ENCODE measurements around the gene RREB1. TPM values are rescaled to one million over a fixed set of nuclear protein-coding genes. Genes with fewer than 3 reads are reported as not detected.
A peak's percentile ranks its signal among the peaks of the same experiment; 100 is the strongest.

The RREB1 gene
- total RNA-seq, 1 donor from 2014 or later: 67.7 TPM

- no peak for ATAC-seq (ENCODE audit: low read depth)
- DNase-seq: no peak
- Mint-ChIP-seq H3K36me3 (ENCODE audit: low read depth) (no peaks in the 10 kb centered on the region), H3K27me3 (no peaks in the 10 kb centered on the region), H3K27ac (peak overlapping the region; percentile 89), H3K4me3 (peak overlapping the region; percentile 83), H3K9me3 (no peaks in the 10 kb centered on the region), H3K4me1 (peaks cover 30% of the 10 kb centered on the region)
- ChIA-PET CTCF (interaction anchor here (0.9 to 1.2 kb wide), 3 partner anchors 68 to 327 kb away, joined by 4 to 6 read pairs (median 4); no protein-coding TSS in a partner anchor), POLR2A (interaction anchor here (1.3 to 3.3 kb wide), 5 partner anchors 15 to 36 kb away, joined by 4 to 39 read pairs (median 21); partner anchors contain the start of gene RREB1)
- intact Hi-C loops (cut with micrococcal nuclease): loop anchor here (5.0 kb wide), 3 partner anchors 36 to 411 kb away; no protein-coding TSS in a partner anchor
- no peak for TF ChIP-seq CTCF (IDR thresholded peaks at IDR 0.05)
Measured at GRCh38 chr6:7088076-7088742, 19.6 kb upstream of the RREB1 start.

GRCh38 chr6:7098993-7099392, 8.8 kb upstream of the RREB1 start:
- H3K4me1 Mint-ChIP-seq: peaks cover 16% of the 10 kb centered on the region
- ATAC-seq (ENCODE audit: low read depth): no peak
- intact Hi-C loops (cut with micrococcal nuclease): no loop called here
- H3K4me3 Mint-ChIP-seq: no peak overlapping the region
- H3K27ac Mint-ChIP-seq: no peak overlapping the region
- no peaks in the 10 kb centered on the region for H3K27me3 Mint-ChIP-seq
- POLR2A ChIA-PET: no interaction called here
- no peak for DNase-seq
- no peak for TF ChIP-seq CTCF (IDR thresholded peaks at IDR 0.05)
- CTCF ChIA-PET: interaction anchor here (1.9 kb wide), 1 partner anchor 340 kb away, joined by 4 read pairs; no protein-coding TSS in a partner anchor
- H3K36me3 Mint-ChIP-seq (ENCODE audit: low read depth): no peaks in the 10 kb centered on the region
- no peaks in the 10 kb centered on the region for H3K9me3 Mint-ChIP-seq

GRCh38 chr6:7100072-7100752, 7.5 kb upstream of the RREB1 start:
- POLR2A ChIA-PET: interaction anchor here (0.6 kb wide), 1 partner anchor 301 kb away, joined by 7 read pairs; no protein-coding TSS in a partner anchor
- DNase-seq (no peak), ATAC-seq (ENCODE audit: low read depth) (peak; percentile 75)
- H3K36me3 Mint-ChIP-seq (ENCODE audit: low read depth): no peaks in the 10 kb centered on the region
- H3K9me3 Mint-ChIP-seq: no peaks in the 10 kb centered on the region
- no peak for TF ChIP-seq CTCF (IDR thresholded peaks at IDR 0.05)
- H3K4me1 Mint-ChIP-seq: peaks cover 16% of the 10 kb centered on the region
- H3K27me3 Mint-ChIP-seq: no peaks in the 10 kb centered on the region
- CTCF ChIA-PET: interaction anchor here (1.9 kb wide), 1 partner anchor 341 kb away, joined by 4 read pairs; no protein-coding TSS in a partner anchor
- H3K27ac Mint-ChIP-seq: no peak overlapping the region
- no peak overlapping the region for H3K4me3 Mint-ChIP-seq
- intact Hi-C loops (cut with micrococcal nuclease): no loop called here

GRCh38 chr6:7100753-7101081, 7.0 kb upstream of the RREB1 start:
- TF ChIP-seq CTCF (IDR thresholded peaks at IDR 0.05): no peak
- intact Hi-C loops (cut with micrococcal nuclease): no loop called here
- ChIA-PET CTCF (interaction anchor here (1.9 kb wide), 1 partner anchor 342 kb away, joined by 4 read pairs; no protein-coding TSS in a partner anchor), POLR2A (no interaction called here)
- Mint-ChIP-seq H3K9me3 (no peaks in the 10 kb centered on the region), H3K4me3 (no peak overlapping the region), H3K27ac (no peak overlapping the region), H3K36me3 (ENCODE audit: low read depth) (no peaks in the 10 kb centered on the region), H3K27me3 (no peaks in the 10 kb centered on the region), H3K4me1 (peaks cover 16% of the 10 kb centered on the region)
- ATAC-seq (ENCODE audit: low read depth) (no peak), DNase-seq (no peak)

GRCh38 chr6:7101290-7101689, 6.5 kb upstream of the RREB1 start:
- no peaks in the 10 kb centered on the region for H3K27me3 Mint-ChIP-seq
- POLR2A ChIA-PET: no interaction called here
- no peaks in the 10 kb centered on the region for H3K36me3 Mint-ChIP-seq (ENCODE audit: low read depth)
- no peak overlapping the region for H3K4me3 Mint-ChIP-seq
- ATAC-seq (ENCODE audit: low read depth) (no peak), DNase-seq (no peak)
- no peak for TF ChIP-seq CTCF (IDR thresholded peaks at IDR 0.05)
- intact Hi-C loops (cut with micrococcal nuclease): no loop called here
- no peak overlapping the region for H3K27ac Mint-ChIP-seq
- no peaks in the 10 kb centered on the region for H3K9me3 Mint-ChIP-seq
- CTCF ChIA-PET: interaction anchor here (1.6 kb wide), 1 partner anchor 14 kb away, joined by 3 read pairs; no protein-coding TSS in a partner anchor
- H3K4me1 Mint-ChIP-seq: peaks cover 20% of the 10 kb centered on the region
